OCI-LY7 (cell line): ENCODE results near the gene GIMAP5. TPM values are rescaled to one million over a fixed set of nuclear protein-coding genes. Genes with fewer than 3 reads are reported as not detected.

Experiments used
- BruUV-seq: library from RNA; stranded (reverse); fragments of 400-500 nt; replicated peaks from 2 replicates; lab custom pipeline; 2021; lab: Mats Ljungman, UMichigan
- CTCF ChIA-PET: fragments of 300-600 bp; sonication (Branson Sonifier 250); formaldehyde crosslinking; loops from one replicate; lab custom pipeline; 2022; ENCODE audit warnings: antibody characterized with exemption; ENCODE audit not compliant: unreplicated experiment; lab: Charles Lee
- POLR2A ChIA-PET: fragments of 300-600 bp; sonication (Branson Sonifier 250); formaldehyde crosslinking; loops from one replicate; lab custom pipeline; 2022; ENCODE audit warnings: antibody characterized with exemption; lab: Charles Lee
- DNase-seq: peaks from one replicate; pipeline ENCODE4 v3.0.0-alpha.2; 2015; ENCODE audit warnings: low spot score
- H2AFZ ChIP-seq: fragments of 200-600 bp; sonication (generic), shearing (Covaris generic); 2 replicates; pipeline ENCODE4 v1.6.1; 2014; ENCODE audit warnings: mild to moderate bottlenecking, antibody characterized with exemption, low read length, moderate library complexity
- H3K27ac ChIP-seq: fragments of 200-600 bp; sonication (generic); 2 replicates; pipeline ENCODE4 v1.5.1; 2014; ENCODE audit warnings: mixed run types, low read depth, mild to moderate bottlenecking, moderate library complexity, low read length, inconsistent platforms; ENCODE audit not compliant: poor library complexity, severe bottlenecking
- H3K36me3 ChIP-seq: fragments of 200-600 bp; sonication (generic); 2 replicates; pipeline ENCODE4 v1.6.1; 2014; ENCODE audit warnings: mild to moderate bottlenecking, antibody characterized with exemption, low read length, moderate library complexity, mixed read lengths; ENCODE audit not compliant: insufficient read depth
- H3K4me1 ChIP-seq: fragments of 200-600 bp; sonication (generic); 2 replicates; pipeline ENCODE4 v1.5.1; 2014; ENCODE audit warnings: mild to moderate bottlenecking, low read length; ENCODE audit not compliant: insufficient read depth, poor library complexity, severe bottlenecking
- H3K4me2 ChIP-seq: fragments of 200-600 bp; sonication (generic); 2 replicates; pipeline ENCODE4 v1.6.1; 2014; ENCODE audit warnings: mild to moderate bottlenecking, low read length
- H3K4me3 ChIP-seq: fragments of 200-600 bp; sonication (generic); 2 replicates; pipeline ENCODE4 v1.5.1; 2014; ENCODE audit warnings: mild to moderate bottlenecking, low read depth, low read length; ENCODE audit not compliant: poor library complexity, severe bottlenecking
- H3K79me2 ChIP-seq: fragments of 200-600 bp; sonication (generic); 2 replicates; pipeline ENCODE4 v1.6.1; 2016; ENCODE audit warnings: low read depth, mild to moderate bottlenecking, low read length, moderate library complexity, mixed read lengths; ENCODE audit not compliant: insufficient read depth
- H3K9me2 ChIP-seq: fragments of 200-600 bp; sonication (generic); 2 replicates; pipeline ENCODE4 v1.6.1; 2016; ENCODE audit warnings: mild to moderate bottlenecking, low read length, mixed read lengths; ENCODE audit not compliant: insufficient read depth
- H3K9me3 ChIP-seq: fragments of 200-600 bp; sonication (generic); 2 replicates; pipeline ENCODE4 v1.6.1; 2014; ENCODE audit warnings: mild to moderate bottlenecking, mixed run types, low read length, mixed read lengths
- H4K20me1 ChIP-seq: fragments of 200-600 bp; sonication (generic); 2 replicates; pipeline ENCODE4 v1.6.1; 2014; ENCODE audit warnings: mild to moderate bottlenecking, antibody characterized with exemption, low read length, moderate library complexity, mixed read lengths; ENCODE audit not compliant: insufficient read depth
- EZH2phosphoT487 ChIP-seq: fragments of 200-600 bp; sonication (generic); IDR thresholded peaks from 2 replicates; pipeline ENCODE4 v1.6.1; 2018; ENCODE audit warnings: low read depth, borderline replicate concordance, mild to moderate bottlenecking, mixed run types, antibody characterized with exemption, low read length, moderate library complexity, mixed read lengths
- intact Hi-C: fragments of 100-400 bp; cut with micrococcal nuclease; formaldehyde crosslinking; loops from one replicate; pipeline ENCODE4 v1.10.0; 2022; ENCODE audit not compliant: unreplicated experiment
- total RNA-seq, 2 experiments: library from RNA; depleted of rRNA in 1 of 2; stranded (reverse); fragments of >200 nt in 1 of 2; shearing (Covaris generic) in 1 of 2; gene quantifications; 2 replicates each; pipeline ENCODE4 v1.2.3, GENCODE V29; 2014 to 2022
- TF ChIP-seq, protein P1 (sequence below): fragments of 200-600 bp; sonication (generic); conservative IDR thresholded peaks from 2 replicates; pipeline ENCODE4 v1.5.1; 2014; ENCODE audit warnings: mild to moderate bottlenecking, antibody characterized with exemption, low read length, moderate library complexity, mixed read lengths

Gene GIMAP5
- total RNA-seq, 2 experiments from 2014 or later = not detected

DNA sequence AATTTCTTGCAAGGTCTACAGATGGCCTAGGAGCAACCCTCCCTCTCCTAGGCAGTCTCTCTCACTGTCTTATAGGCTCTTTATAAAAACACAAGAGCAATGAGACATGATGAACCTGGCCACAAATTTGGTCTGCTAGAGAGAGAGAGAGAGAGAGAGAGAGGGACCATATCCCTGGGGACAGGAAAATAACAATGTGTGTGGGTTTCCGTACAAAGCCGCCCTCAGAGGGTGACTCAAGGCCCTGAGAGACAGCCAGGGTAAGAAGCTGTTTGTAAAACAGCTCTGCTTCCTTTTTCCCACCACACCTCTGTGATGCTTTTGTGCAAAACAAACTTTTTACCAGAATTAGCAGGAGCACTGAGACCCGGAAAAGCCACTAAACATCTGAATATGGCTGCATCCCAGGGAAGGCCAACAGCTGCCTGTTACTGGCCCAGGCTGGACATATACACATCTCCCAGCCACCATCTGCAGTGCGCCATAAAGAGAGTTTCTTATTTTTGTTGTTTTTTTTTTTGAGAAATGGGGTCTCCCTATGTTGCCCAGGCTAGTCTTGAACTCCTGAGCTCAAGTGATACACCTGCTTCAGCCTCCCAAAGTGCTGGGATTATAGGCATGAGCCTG, 18.4 kb downstream of the GIMAP5 start:
- H3K4me1 ChIP-seq = no peaks in the 10 kb centered on the region
- CTCF ChIA-PET = no interaction called here
- TF ChIP-seq, protein P1, sequence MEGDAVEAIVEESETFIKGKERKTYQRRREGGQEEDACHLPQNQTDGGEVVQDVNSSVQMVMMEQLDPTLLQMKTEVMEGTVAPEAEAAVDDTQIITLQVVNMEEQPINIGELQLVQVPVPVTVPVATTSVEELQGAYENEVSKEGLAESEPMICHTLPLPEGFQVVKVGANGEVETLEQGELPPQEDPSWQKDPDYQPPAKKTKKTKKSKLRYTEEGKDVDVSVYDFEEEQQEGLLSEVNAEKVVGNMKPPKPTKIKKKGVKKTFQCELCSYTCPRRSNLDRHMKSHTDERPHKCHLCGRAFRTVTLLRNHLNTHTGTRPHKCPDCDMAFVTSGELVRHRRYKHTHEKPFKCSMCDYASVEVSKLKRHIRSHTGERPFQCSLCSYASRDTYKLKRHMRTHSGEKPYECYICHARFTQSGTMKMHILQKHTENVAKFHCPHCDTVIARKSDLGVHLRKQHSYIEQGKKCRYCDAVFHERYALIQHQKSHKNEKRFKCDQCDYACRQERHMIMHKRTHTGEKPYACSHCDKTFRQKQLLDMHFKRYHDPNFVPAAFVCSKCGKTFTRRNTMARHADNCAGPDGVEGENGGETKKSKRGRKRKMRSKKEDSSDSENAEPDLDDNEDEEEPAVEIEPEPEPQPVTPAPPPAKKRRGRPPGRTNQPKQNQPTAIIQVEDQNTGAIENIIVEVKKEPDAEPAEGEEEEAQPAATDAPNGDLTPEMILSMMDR = no peak
- TF ChIP-seq EZH2phosphoT487 = no peak
- no peak overlapping the region for H3K27ac ChIP-seq
- H4K20me1 ChIP-seq = 0 out of 2 replicates have a peak, but pooled peaks cover 3% of the 10 kb centered on the region
- no peaks in the 10 kb centered on the region for H3K9me2 ChIP-seq
- DNase-seq = no peak
- BruUV-seq = no TSS peak
- intact Hi-C loops = loop anchor here (5.0 kb wide), 1 partner anchor 308 kb away; no protein-coding TSS in a partner anchor
- H3K9me3 ChIP-seq = no peaks in the 10 kb centered on the region
- H3K36me3 ChIP-seq = no peaks in the 10 kb centered on the region
- H3K79me2 ChIP-seq = no peaks in the 10 kb centered on the region
- no peak overlapping the region for H3K4me2 ChIP-seq
- no peak overlapping the region for H3K4me3 ChIP-seq
- POLR2A ChIA-PET = interaction anchor here (0.6 kb wide), 1 partner anchor 63 kb away, joined by 3 read pairs; no protein-coding TSS in a partner anchor
- H2AFZ ChIP-seq = no peak overlapping the region

DNA sequence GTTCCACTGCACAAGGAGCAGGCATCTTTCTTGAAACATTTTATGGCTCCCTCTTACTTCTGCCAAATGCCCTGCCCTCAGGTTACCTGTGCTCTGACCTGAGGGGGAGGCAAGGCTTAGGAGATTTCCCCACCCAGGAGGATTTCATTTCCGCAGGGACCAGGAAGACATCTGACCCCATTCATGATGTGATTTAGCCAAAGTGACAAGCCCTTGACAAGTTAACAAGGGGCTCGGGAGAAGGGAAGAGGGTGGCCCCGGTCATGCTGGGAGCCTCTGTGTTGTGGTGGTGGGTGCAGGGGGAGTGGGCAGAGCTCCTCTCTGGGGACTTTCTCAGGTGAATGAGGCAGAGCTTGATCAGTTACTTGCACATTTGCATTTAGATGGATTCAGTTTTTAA, 18.9 kb downstream of the GIMAP5 start:
- DNase-seq = no peak
- no peaks in the 10 kb centered on the region for H3K9me3 ChIP-seq
- BruUV-seq = no TSS peak
- no peak overlapping the region for H3K27ac ChIP-seq
- no peaks in the 10 kb centered on the region for H4K20me1 ChIP-seq
- no peak overlapping the region for H2AFZ ChIP-seq
- no peaks in the 10 kb centered on the region for H3K4me1 ChIP-seq
- no peak overlapping the region for H3K4me2 ChIP-seq
- intact Hi-C loops = loop anchor here (5.0 kb wide), 1 partner anchor 309 kb away; no protein-coding TSS in a partner anchor
- H3K79me2 ChIP-seq = no peaks in the 10 kb centered on the region
- H3K9me2 ChIP-seq = no peaks in the 10 kb centered on the region
- H3K36me3 ChIP-seq = no peaks in the 10 kb centered on the region
- ChIA-PET POLR2A (interaction anchor here (0.6 kb wide), 1 partner anchor 62 kb away, joined by 3 read pairs; no protein-coding TSS in a partner anchor), CTCF (no interaction called here)
- H3K4me3 ChIP-seq = no peak overlapping the region
- TF ChIP-seq EZH2phosphoT487 = no peak
- TF ChIP-seq, protein P1 = no peak

DNA sequence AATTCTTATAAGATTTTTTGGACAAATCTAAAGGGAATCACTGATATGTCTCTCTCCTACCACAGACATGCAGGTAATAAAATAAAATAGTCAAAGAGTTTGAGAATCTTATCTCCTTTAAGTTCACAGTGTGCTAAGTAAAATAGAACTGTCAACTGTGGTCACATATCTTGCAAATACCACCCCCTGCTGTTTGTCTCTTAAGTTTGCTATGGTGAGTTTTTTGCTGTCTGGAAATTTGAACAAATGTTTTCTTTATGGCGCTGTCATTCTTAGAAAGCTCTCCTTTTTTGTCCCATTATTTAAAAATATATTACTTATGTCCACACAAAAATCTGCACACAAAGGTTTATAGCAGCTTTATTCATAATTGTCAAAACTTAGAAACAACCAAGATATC, 19.6 kb downstream of the GIMAP5 start:
- Histone ChIP-seq H3K79me2 (no peaks in the 10 kb centered on the region), H3K9me3 (no peaks in the 10 kb centered on the region), H2AFZ (no peak overlapping the region), H4K20me1 (no peaks in the 10 kb centered on the region), H3K4me3 (no peak overlapping the region), H3K36me3 (no peaks in the 10 kb centered on the region), H3K4me1 (no peaks in the 10 kb centered on the region), H3K4me2 (no peak overlapping the region), H3K9me2 (no peaks in the 10 kb centered on the region), H3K27ac (no peak overlapping the region)
- ChIA-PET CTCF (no interaction called here), POLR2A (no interaction called here)
- no TSS peak for BruUV-seq
- no peak for TF ChIP-seq EZH2phosphoT487
- TF ChIP-seq, protein P1 = peak; percentile 66
- intact Hi-C loops = loop anchor here (5.0 kb wide), 1 partner anchor 310 kb away; no protein-coding TSS in a partner anchor
- no peak for DNase-seq
